Chondrocyte (in vitro differentiated cells): ENCODE measurements around the gene KCNJ10. TPM values are rescaled to one million over a fixed set of nuclear protein-coding genes. Genes with fewer than 3 reads are reported as not detected.
A peak's percentile ranks its signal among the peaks of the same experiment; 100 is the strongest.

Experiments used
- DNase-seq: peaks from one replicate; pipeline ENCODE4 v3.0.0; 2021; ENCODE audit warnings: mixed read lengths, low spot score
- H3K27ac Mint-ChIP-seq: one replicate; pipeline ENCODE4 v1.8.0; 2021; ENCODE audit warnings: mild to moderate bottlenecking, moderate library complexity, mixed read lengths; ENCODE audit not compliant: unreplicated experiment
- H3K27me3 Mint-ChIP-seq: 2 replicates; pipeline ENCODE4 v1.8.0; 2021; ENCODE audit warnings: low read depth, mixed read lengths
- H3K36me3 Mint-ChIP-seq: 2 replicates; pipeline ENCODE4 v1.8.0; 2021; ENCODE audit warnings: low read depth, mixed read lengths
- H3K4me1 Mint-ChIP-seq: 2 replicates; pipeline ENCODE4 v1.8.0; 2021; ENCODE audit warnings: low read depth, mild to moderate bottlenecking, mixed read lengths
- H3K4me3 Mint-ChIP-seq: one replicate; pipeline ENCODE4 v1.8.0; 2021; ENCODE audit warnings: mild to moderate bottlenecking, moderate library complexity, mixed read lengths; ENCODE audit not compliant: unreplicated experiment
- H3K9me3 Mint-ChIP-seq: 2 replicates; pipeline ENCODE4 v1.8.0; 2021; ENCODE audit warnings: low read depth, mixed read lengths
- total RNA-seq: library from RNA; stranded (reverse); gene quantifications from 3 replicates; pipeline ENCODE4 v1.2.1, GENCODE V29; 2021
- TF ChIP-seq, protein P1 (sequence below): fragments of 200-600 bp; sonication (generic); IDR thresholded peaks from 2 replicates; pipeline ENCODE4 v1.5.0; 2021; ENCODE audit warnings: antibody characterized with exemption, mild to moderate bottlenecking, moderate library complexity

KCNJ10 gene
- total RNA-seq, 1 donor from 2014 or later, result not detected

DNA sequence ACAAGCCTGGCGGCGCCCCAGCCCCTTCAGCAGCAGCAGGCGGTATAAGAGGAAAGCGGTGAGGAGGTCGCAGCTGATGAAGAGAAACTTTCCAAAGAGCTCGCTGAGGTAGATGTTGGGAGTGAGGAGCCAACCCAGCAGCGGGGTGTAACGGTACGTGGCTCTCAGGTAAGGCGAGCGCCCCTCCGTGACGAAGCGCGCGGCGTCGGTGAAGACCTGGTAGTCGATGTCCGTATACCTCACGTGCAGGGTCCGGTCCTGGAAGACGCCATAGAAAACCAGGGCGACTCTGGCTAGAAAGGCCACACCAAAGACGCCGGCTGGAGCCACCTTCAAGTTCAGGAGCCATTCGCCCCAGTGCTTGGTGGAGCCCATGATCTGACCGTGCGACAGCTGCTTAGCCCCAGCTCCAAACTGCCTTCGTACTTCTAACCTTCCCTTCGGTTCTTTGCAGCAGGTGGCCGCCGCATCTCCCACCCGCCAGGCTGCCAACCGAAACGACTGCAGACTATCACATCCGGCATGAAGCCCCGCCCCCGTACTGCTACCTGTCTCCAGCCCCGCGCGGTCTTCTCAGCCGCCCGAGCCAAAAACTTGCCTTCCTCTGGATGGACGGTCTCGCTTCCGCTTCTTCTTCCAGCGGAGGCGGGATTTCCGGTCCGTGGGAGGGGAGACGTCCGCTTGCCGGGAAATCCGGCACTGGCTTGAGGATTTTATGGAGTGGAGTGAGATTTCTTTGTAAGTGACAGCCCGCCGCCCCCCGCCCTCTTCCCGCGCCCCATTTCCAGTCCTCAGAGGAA, 38.4 kb downstream of the KCNJ10 start, which contains the start of gene PIGM:
Gene PIGM (minus strand): TSS at position 626 of the 800 bp plus-strand sequence. CDS start 251 bp downstream, at position 375.
- DNase-seq, result peak; percentile 95
- Mint-ChIP-seq H3K27me3 (peaks cover 18% of the 10 kb centered on the region), H3K4me3 (peak within 1 kb of the TSS; percentile 97), H3K4me1 (peaks cover 20% of the 10 kb centered on the region), H3K9me3 (no peaks in the 10 kb centered on the region), H3K27ac (peak within 1 kb of the TSS; percentile 86), H3K36me3 (peaks cover 3% of the 10 kb centered on the region)
- TF ChIP-seq, protein P1, sequence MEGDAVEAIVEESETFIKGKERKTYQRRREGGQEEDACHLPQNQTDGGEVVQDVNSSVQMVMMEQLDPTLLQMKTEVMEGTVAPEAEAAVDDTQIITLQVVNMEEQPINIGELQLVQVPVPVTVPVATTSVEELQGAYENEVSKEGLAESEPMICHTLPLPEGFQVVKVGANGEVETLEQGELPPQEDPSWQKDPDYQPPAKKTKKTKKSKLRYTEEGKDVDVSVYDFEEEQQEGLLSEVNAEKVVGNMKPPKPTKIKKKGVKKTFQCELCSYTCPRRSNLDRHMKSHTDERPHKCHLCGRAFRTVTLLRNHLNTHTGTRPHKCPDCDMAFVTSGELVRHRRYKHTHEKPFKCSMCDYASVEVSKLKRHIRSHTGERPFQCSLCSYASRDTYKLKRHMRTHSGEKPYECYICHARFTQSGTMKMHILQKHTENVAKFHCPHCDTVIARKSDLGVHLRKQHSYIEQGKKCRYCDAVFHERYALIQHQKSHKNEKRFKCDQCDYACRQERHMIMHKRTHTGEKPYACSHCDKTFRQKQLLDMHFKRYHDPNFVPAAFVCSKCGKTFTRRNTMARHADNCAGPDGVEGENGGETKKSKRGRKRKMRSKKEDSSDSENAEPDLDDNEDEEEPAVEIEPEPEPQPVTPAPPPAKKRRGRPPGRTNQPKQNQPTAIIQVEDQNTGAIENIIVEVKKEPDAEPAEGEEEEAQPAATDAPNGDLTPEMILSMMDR, result no peak

DNA sequence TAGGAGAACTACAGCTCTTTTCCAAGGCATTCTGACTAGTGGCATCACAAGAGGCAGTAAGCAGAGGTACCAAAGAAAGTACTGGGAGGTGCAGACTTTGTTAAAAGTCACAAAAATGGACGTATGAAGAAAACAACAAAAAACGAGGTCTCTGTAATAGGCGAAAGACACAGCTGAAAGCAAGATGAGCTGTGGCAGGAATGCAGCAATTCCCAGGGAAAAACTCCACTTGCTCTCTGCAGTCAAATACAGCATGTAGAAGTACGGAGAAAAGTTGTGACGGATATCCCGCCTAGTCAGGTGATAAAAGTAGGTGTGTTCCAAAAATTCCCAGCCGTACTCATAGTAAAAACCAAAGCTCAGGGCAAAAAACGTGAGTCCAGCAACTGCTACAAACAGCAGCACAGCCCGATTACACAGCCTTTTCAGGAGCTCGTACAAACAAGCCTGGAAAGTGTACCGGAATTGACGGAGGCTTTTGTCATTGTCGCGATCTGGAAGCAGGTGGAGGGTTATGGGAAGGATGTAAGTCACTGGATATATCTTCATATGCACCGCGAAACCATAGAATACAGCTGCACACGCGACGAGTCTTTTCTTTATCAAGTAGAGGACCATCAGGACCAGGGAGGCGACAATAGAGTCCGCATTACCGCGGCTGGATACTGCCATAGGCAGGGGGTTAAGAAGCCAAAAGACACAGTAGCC, 39.1 kb downstream of the KCNJ10 start:
- no peak for DNase-seq
- Mint-ChIP-seq H3K27me3 (peaks cover 18% of the 10 kb centered on the region), H3K27ac (no peak overlapping the region), H3K36me3 (peaks cover 3% of the 10 kb centered on the region), H3K9me3 (no peaks in the 10 kb centered on the region), H3K4me3 (peak overlapping the region; percentile 97), H3K4me1 (peaks cover 20% of the 10 kb centered on the region)
- TF ChIP-seq, protein P1, result no peak

DNA sequence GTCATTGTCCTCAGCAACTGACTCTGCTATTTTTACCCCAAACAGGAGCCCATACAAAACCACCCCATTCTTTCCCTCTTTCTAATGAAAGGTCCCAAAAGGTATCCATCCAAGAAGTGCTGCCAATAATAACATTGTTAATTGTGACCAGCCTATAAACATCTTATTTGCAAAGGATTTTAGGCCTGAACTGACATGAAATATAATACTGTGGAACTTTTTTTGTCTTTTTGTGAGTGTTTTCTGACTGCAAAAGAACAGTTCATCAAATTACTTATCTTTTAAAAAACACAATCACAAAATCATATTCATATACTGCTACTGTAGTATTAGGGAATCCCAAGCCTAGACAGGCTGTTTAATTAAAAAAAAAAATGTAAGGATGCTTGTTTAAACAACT, 41.5 kb downstream of the KCNJ10 start:
- Mint-ChIP-seq H3K27ac (no peak overlapping the region), H3K9me3 (no peaks in the 10 kb centered on the region), H3K36me3 (peaks cover 3% of the 10 kb centered on the region), H3K4me3 (no peak overlapping the region), H3K27me3 (peaks cover 4% of the 10 kb centered on the region), H3K4me1 (peaks cover 27% of the 10 kb centered on the region)
- TF ChIP-seq, protein P1, result no peak
- no peak for DNase-seq

DNA sequence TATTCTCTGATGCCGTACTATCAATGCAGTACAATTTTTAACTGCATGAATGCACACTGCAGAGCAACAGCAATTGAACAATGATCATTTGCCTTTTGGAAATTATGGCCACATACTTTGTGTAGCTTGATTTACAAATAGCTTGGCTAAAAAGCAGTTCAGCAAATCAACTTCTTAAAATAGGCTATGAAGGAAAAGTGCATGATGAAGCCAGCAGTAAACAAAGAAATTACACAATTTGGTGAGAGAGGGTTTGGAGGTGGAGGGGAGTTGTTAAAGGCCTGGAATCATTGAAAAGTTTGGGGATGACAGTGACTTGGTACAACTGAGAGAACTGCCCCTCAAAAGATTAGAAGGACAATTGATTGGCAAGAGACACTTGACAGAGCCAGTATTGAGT, 44.6 kb downstream of the KCNJ10 start:
- no peak overlapping the region for H3K4me3 Mint-ChIP-seq
- peaks cover 8% of the 10 kb centered on the region for H3K4me1 Mint-ChIP-seq
- no peak overlapping the region for H3K27ac Mint-ChIP-seq
- no peak for DNase-seq
- H3K36me3 Mint-ChIP-seq, result peaks cover 3% of the 10 kb centered on the region
- H3K9me3 Mint-ChIP-seq, result no peaks in the 10 kb centered on the region
- H3K27me3 Mint-ChIP-seq, result peaks cover 9% of the 10 kb centered on the region
- TF ChIP-seq, protein P1, result no peak

DNA sequence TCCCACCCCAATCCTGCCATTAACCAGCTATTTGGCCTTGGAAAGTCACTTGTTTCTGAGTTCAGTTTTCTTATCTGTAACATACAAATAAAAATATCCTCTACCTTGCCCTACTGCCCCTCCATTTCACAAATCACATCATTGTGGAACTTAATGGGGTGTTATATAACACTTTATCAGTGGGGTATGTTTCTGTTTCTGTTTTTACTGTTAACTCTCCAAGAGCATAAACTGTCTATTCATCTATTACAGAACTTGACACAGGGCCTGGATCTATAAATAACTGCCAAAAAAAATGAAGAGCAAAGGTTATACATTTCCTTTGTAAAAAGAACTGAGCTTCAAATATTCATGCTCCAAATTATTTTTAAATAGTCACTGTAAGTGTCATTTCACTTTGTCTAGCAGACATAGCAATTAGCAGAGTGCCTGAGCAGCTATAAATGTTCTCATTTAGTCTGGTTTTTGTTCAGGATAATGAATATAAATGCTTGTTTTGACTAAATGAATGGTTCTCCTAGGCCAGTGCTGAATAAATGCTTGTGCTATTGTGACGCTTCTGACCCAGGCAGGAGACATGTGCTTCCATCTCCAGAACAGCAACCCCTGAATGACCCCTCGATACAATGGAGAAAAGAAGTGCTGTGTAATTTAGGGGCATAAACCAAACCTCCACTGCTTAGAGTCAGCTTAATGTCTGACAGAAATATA, 45.6 kb downstream of the KCNJ10 start:
- TF ChIP-seq, protein P1, result no peak
- H3K27me3 Mint-ChIP-seq, result peaks cover 9% of the 10 kb centered on the region
- peaks cover 9% of the 10 kb centered on the region for H3K4me1 Mint-ChIP-seq
- no peaks in the 10 kb centered on the region for H3K9me3 Mint-ChIP-seq
- DNase-seq, result no peak
- no peak overlapping the region for H3K27ac Mint-ChIP-seq
- no peak overlapping the region for H3K4me3 Mint-ChIP-seq
- peaks cover 3% of the 10 kb centered on the region for H3K36me3 Mint-ChIP-seq
